Lower leg skin (tissue), 3 donors: ENCODE measurements around the gene CPEB4.

Experiments
- POLR2A ChIP-seq, 2 donors: fragments of 450-650 bp; IDR thresholded peaks; one replicate each; pipeline ENCODE4 v1.6.1; 2016 to 2017; ENCODE audit warnings: antibody characterized with exemption in 2 of 2, mild to moderate bottlenecking in 1 of 2, moderate library complexity in 1 of 2
- TF ChIP-seq, protein P1 (sequence below), 3 donors: fragments of 450-650 bp; IDR thresholded peaks; one replicate each; pipeline ENCODE4 v1.5.1; 2016; ENCODE audit warnings: antibody characterized with exemption in 3 of 3, mild to moderate bottlenecking in 3 of 3, moderate library complexity in 2 of 3

DNA sequence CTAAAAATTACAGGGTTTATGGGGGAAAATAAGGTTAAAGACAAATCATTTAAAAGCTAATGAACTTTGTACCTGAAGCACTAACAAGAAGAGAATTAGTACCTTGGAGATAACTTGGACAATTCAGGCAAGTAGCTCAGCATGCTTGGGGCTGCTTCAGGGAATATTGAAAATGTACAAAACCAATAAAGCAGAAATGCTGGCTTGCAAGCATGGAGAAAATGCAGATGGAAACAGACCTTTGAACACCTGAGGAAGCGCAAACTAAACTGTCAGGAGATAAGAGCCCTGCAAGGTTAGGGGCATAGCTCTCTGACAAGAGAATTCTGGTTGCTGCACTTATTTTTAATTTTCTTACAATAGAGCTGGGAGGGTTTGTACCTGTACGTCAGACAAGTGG, 58.2 kb downstream of the CPEB4 start:
- TF ChIP-seq, protein P1, sequence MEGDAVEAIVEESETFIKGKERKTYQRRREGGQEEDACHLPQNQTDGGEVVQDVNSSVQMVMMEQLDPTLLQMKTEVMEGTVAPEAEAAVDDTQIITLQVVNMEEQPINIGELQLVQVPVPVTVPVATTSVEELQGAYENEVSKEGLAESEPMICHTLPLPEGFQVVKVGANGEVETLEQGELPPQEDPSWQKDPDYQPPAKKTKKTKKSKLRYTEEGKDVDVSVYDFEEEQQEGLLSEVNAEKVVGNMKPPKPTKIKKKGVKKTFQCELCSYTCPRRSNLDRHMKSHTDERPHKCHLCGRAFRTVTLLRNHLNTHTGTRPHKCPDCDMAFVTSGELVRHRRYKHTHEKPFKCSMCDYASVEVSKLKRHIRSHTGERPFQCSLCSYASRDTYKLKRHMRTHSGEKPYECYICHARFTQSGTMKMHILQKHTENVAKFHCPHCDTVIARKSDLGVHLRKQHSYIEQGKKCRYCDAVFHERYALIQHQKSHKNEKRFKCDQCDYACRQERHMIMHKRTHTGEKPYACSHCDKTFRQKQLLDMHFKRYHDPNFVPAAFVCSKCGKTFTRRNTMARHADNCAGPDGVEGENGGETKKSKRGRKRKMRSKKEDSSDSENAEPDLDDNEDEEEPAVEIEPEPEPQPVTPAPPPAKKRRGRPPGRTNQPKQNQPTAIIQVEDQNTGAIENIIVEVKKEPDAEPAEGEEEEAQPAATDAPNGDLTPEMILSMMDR (IDR thresholded peaks at IDR 0.05): no peak
- TF ChIP-seq POLR2A (IDR thresholded peaks at IDR 0.05): no peak
